Neural progenitor cell (in vitro differentiated cells): ENCODE data around the gene MAP7D1.

ENCODE experiments used
- CTCF ChIP-seq: fragments of 200-600 bp; sonication (generic); IDR thresholded peaks from 2 replicates; pipeline ENCODE4 v1.5.1; 2017; ENCODE audit warnings: antibody characterized with exemption, mild to moderate bottlenecking
- EZH2 ChIP-seq: fragments of 200-600 bp; sonication (generic); IDR thresholded peaks from 2 replicates; pipeline ENCODE4 v1.6.1; 2017; ENCODE audit warnings: antibody characterized with exemption, mild to moderate bottlenecking, moderate library complexity

DNA sequence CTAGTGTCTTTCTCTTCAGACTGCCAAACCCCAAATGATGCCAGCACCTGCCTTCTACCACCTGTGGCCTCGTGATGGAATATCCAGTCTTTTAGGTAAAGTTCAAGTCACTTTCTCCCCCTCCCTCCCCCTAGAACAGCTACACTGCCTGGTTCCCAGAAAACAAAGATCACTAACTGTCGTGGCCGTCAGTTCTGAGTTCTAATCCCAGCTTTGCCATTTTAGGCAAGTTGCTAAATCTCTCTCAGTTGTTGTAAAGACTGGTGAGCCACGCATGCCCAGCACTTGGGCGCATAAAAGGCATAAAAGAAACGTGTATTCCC lies 6.0 kb upstream of the MAP7D1 start:
- TF ChIP-seq CTCF, result no peak
- TF ChIP-seq EZH2, result no peak
